ENCODE data around the gene SIK3.

SIK3 gene

DNA sequence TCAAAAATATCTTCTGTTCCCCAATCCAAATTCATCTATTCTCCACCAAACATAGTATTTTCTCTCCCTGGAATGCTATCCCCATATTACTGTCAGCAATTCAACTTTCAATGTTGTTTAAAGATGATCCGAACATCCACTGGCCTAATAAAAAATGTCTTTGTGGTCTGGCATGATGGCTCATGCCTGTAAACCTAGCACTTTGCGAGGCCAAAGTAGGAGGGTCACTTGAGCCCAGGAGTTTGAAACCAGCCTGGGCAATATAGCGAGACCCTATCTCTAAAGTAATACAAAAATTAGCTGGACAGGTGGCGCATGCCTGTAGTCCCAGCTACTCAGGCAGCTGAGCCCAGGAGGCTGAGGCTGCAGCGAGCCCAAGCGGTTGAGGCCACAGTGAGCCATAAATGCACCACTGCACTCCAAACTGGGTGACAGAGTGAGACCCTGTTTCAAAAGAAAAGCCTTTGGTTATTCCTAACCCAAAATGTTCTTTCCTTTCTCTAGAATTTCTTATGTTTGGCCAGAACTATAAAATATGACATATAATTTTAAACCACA lies 29.8 kb downstream of the SIK3 start:
- Histone ChIP-seq H3K36me3 (no peaks in the 10 kb centered on the region), H3K9me3 (no peaks in the 10 kb centered on the region), H3K27me3 (no peaks in the 10 kb centered on the region), H3K27ac (peak overlapping the region; percentile 22), H3K4me3 (ENCODE audit: low read depth in 1 of 2, low read length in 1 of 2) (no peak overlapping the region), H3K4me1 (ENCODE audit: control insufficient read depth in 1 of 2, insufficient read depth in 1 of 2, low read depth in 1 of 2, low read length in 1 of 2) (peaks cover 15% of the 10 kb centered on the region in 2 experiments)
- TF ChIP-seq, protein P1, sequence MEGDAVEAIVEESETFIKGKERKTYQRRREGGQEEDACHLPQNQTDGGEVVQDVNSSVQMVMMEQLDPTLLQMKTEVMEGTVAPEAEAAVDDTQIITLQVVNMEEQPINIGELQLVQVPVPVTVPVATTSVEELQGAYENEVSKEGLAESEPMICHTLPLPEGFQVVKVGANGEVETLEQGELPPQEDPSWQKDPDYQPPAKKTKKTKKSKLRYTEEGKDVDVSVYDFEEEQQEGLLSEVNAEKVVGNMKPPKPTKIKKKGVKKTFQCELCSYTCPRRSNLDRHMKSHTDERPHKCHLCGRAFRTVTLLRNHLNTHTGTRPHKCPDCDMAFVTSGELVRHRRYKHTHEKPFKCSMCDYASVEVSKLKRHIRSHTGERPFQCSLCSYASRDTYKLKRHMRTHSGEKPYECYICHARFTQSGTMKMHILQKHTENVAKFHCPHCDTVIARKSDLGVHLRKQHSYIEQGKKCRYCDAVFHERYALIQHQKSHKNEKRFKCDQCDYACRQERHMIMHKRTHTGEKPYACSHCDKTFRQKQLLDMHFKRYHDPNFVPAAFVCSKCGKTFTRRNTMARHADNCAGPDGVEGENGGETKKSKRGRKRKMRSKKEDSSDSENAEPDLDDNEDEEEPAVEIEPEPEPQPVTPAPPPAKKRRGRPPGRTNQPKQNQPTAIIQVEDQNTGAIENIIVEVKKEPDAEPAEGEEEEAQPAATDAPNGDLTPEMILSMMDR (IDR thresholded peaks at IDR 0.05) = no peak

DNA sequence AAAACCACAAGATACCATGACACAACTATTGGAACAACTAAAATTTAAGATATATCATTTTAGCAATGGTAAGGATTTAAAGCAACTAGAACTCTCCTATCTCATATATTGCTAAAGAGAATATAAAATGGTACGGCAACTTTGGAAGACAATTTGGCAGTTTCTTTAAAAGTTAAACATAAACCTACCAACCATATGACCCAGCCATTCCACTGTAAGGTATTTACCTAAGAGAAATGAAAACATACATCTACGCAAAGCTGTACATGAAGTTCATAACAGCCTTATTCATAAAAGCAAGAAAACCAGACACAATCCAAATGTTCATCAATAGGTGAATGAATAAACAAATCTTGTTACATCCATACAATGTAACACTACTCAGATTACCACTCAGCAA lies 31.3 kb downstream of the SIK3 start:
- Histone ChIP-seq H3K9me3 (no peaks in the 10 kb centered on the region), H3K27me3 (no peaks in the 10 kb centered on the region), H3K4me1 (ENCODE audit: control insufficient read depth in 1 of 2, insufficient read depth in 1 of 2, low read depth in 1 of 2, low read length in 1 of 2) (peaks cover 1% of the 10 kb centered on the region in 2 experiments), H3K4me3 (ENCODE audit: low read depth in 1 of 2, low read length in 1 of 2) (no peak overlapping the region), H3K36me3 (no peaks in the 10 kb centered on the region), H3K27ac (no peak overlapping the region)
- TF ChIP-seq, protein P1 (IDR thresholded peaks at IDR 0.05) = no peak

DNA sequence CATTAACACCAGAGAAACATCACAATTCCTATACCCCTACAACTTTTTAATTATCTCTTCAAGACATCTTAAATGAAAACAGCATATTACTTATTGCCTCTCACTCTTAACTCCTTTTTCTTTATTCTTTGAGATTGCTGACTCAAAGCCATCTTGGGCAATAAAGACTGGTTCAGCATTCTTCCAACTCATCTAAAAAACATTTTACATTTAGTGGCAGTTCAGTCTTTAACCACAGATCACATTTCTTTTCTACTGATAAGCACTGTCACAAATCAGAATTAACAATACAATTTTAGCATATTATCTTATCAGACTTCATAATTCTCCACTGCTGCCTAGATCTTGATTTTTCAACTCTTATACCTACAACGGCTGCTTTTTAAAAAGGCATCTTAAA lies 34.0 kb downstream of the SIK3 start:
- TF ChIP-seq, protein P1 (IDR thresholded peaks at IDR 0.05) = no peak
- Histone ChIP-seq H3K9me3 (no peaks in the 10 kb centered on the region), H3K4me3 (ENCODE audit: low read depth in 1 of 2, low read length in 1 of 2) (no peak overlapping the region), H3K36me3 (no peaks in the 10 kb centered on the region), H3K27me3 (no peaks in the 10 kb centered on the region), H3K27ac (no peak overlapping the region), H3K4me1 (ENCODE audit: control insufficient read depth in 1 of 2, insufficient read depth in 1 of 2, low read depth in 1 of 2, low read length in 1 of 2) (peaks cover 0 to 7% of the 10 kb centered on the region in 2 experiments)

DNA sequence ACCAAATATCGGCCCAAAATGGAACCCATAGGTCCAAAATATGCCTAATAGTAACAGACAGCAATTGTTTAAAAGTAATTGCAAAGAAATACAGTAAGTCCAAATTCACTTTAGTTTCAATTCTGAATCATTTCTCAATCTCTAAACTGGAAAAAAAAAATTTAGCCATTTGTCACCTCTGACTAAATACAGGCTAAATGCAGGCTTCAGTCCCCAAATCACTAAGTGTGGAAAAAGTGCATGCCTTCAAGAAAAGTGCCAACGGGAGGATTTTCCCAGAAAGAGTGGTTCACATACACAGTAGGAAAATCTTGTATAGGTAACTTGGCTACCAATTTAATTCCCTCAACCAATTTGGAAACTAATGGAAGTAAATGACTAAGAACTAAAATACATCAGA lies 35.7 kb downstream of the SIK3 start:
- Histone ChIP-seq H3K4me3 (ENCODE audit: low read depth in 1 of 2, low read length in 1 of 2) (no peak overlapping the region), H3K27ac (no peak overlapping the region), H3K36me3 (no peaks in the 10 kb centered on the region), H3K4me1 (ENCODE audit: control insufficient read depth in 1 of 2, insufficient read depth in 1 of 2, low read depth in 1 of 2, low read length in 1 of 2) (peaks cover 4 to 12% of the 10 kb centered on the region in 2 experiments), H3K9me3 (no peaks in the 10 kb centered on the region), H3K27me3 (no peaks in the 10 kb centered on the region)
- TF ChIP-seq, protein P1 (IDR thresholded peaks at IDR 0.05) = no peak

DNA sequence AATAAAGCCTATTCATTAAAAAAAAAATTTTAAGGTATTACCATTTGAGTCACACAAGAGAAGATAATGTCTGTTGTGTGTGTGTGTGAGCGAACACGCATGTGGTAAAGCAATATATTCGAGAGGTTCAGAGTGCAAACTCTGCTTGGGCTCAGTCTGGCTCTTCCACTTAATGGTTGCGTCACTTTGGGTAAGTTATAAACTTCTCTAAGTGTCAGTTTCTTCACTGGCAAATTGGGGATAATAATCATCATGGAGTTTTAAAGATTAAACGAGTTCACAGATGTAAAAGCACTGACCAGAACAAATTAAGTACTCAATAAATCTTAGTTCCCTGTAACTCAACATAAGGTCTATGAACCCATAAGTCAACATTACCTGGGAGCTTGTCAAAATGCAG lies 37.0 kb downstream of the SIK3 start:
- Histone ChIP-seq H3K4me1 (ENCODE audit: control insufficient read depth in 1 of 2, insufficient read depth in 1 of 2, low read depth in 1 of 2, low read length in 1 of 2) (peaks cover 4 to 12% of the 10 kb centered on the region in 2 experiments), H3K27me3 (no peaks in the 10 kb centered on the region), H3K36me3 (no peaks in the 10 kb centered on the region), H3K9me3 (no peaks in the 10 kb centered on the region), H3K4me3 (ENCODE audit: low read depth in 1 of 2, low read length in 1 of 2) (no peak overlapping the region), H3K27ac (no peak overlapping the region)
- TF ChIP-seq, protein P1 (IDR thresholded peaks at IDR 0.05) = no peak
